ENCODE results near the gene MEPCE.

DNA sequence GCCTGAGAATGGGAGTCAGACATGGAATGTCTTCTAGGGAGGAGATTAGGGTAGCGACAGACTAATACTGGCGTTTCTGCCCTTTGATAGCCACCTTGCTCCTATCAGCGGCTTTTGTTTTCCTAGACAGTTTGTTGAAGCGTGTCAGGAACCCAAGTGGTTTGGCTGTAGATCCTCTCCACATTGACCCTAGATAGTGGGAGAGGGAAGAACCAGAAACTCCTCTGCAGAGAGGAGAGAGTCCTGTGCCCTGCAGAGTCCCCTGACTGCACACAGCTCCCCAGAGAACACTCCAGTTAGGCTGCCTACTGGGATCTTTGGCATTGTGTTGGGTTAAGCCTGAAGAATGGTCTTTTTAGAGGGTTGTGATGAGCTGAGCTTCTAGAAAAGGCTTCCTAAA is 2.4 kb downstream of the MEPCE start:
- no peak for TF ChIP-seq POLR2AphosphoS5 (IDR thresholded peaks at IDR 0.05; ENCODE audit: insufficient read depth in 1 of 2, low read depth in 1 of 2)
- TF ChIP-seq, protein P1, sequence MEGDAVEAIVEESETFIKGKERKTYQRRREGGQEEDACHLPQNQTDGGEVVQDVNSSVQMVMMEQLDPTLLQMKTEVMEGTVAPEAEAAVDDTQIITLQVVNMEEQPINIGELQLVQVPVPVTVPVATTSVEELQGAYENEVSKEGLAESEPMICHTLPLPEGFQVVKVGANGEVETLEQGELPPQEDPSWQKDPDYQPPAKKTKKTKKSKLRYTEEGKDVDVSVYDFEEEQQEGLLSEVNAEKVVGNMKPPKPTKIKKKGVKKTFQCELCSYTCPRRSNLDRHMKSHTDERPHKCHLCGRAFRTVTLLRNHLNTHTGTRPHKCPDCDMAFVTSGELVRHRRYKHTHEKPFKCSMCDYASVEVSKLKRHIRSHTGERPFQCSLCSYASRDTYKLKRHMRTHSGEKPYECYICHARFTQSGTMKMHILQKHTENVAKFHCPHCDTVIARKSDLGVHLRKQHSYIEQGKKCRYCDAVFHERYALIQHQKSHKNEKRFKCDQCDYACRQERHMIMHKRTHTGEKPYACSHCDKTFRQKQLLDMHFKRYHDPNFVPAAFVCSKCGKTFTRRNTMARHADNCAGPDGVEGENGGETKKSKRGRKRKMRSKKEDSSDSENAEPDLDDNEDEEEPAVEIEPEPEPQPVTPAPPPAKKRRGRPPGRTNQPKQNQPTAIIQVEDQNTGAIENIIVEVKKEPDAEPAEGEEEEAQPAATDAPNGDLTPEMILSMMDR (IDR thresholded peaks at IDR 0.05): no peak
- TF ChIP-seq POLR2A (IDR thresholded peaks at IDR 0.05): no peak
